ENCODE measurements around the gene CCDC122.
"Not testable (repeated sequence)": the region's sequence is repeated elsewhere in the genome, so short reads cannot be mapped to it uniquely, and the experiment has no call there.

CCDC122 gene

GRCh38 chr13:43861863-43862262, 17.7 kb downstream of the CCDC122 start:
- Histone ChIP-seq H3K4me1 (ENCODE audit: insufficient read depth, low read length) (peaks cover 4% of the 10 kb centered on the region), H3K27me3 (ENCODE audit: insufficient read depth, low read length) (no peaks in the 10 kb centered on the region), H3K36me3 (ENCODE audit: insufficient read depth, low read length) (peaks cover 5% of the 10 kb centered on the region), H2AFZ (ENCODE audit: low read depth, low read length) (no peak overlapping the region), H3K9me3 (ENCODE audit: low read length) (no peaks in the 10 kb centered on the region), H3K4me3 (ENCODE audit: low read length) (no peak overlapping the region)

DNA sequence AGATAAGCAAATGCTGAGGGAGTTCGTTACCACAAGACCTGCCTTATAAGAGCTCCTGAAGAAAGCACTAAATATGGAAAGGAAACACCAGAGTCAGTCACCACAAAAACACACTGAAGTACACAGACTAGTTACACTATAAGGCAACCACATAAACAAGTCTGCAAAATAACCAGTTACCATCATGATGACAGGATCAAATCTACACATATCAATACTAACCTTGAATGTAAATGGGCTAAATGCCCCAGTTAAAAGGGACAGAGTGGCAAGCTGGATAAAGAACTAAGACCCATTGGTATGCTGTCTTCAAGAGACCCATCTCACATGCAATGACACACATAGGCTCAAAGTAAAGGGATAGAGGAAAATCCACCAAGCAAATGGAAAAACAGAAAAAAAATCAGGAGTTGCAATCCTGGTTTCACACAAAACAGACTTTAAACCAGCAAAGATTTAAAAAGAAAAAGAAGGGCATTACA, 26.6 kb downstream of the CCDC122 start:
- Histone ChIP-seq H3K27me3 (ENCODE audit: insufficient read depth, low read length) (no peaks in the 10 kb centered on the region), H3K4me1 (ENCODE audit: insufficient read depth, low read length) (no peaks in the 10 kb centered on the region), H3K36me3 (ENCODE audit: insufficient read depth, low read length) (no peaks in the 10 kb centered on the region), H3K4me3 (ENCODE audit: low read length) (no peak overlapping the region), H3K9me3 (ENCODE audit: low read length) (peaks cover 8% of the 10 kb centered on the region), H2AFZ (ENCODE audit: low read depth, low read length) (no peak overlapping the region)

DNA sequence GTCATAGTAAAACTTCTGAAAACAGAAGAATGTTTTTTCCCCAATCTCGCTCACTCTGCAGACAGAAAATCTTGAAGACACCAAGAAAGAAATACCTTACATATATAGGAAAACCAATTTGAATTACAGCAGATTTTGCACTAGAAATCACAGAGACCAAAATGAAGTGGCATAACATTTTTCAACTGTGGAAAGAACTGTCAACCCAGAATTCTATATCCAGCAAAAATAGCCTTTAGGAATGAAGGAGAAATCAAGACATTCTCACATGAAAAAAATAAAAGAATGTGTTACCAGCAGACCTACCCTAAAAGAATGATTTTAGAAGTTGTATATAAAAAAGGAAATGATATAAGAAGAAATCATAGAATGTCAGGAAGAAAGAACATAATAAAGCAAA, 28.7 kb downstream of the CCDC122 start:
- Histone ChIP-seq H3K4me3 (ENCODE audit: low read length) (no peak overlapping the region), H2AFZ (ENCODE audit: low read depth, low read length) (no peak overlapping the region), H3K27me3 (ENCODE audit: insufficient read depth, low read length) (no peaks in the 10 kb centered on the region), H3K4me1 (ENCODE audit: insufficient read depth, low read length) (no peaks in the 10 kb centered on the region), H3K36me3 (ENCODE audit: insufficient read depth, low read length) (no peaks in the 10 kb centered on the region), H3K9me3 (ENCODE audit: low read length) (peaks cover 8% of the 10 kb centered on the region)

DNA sequence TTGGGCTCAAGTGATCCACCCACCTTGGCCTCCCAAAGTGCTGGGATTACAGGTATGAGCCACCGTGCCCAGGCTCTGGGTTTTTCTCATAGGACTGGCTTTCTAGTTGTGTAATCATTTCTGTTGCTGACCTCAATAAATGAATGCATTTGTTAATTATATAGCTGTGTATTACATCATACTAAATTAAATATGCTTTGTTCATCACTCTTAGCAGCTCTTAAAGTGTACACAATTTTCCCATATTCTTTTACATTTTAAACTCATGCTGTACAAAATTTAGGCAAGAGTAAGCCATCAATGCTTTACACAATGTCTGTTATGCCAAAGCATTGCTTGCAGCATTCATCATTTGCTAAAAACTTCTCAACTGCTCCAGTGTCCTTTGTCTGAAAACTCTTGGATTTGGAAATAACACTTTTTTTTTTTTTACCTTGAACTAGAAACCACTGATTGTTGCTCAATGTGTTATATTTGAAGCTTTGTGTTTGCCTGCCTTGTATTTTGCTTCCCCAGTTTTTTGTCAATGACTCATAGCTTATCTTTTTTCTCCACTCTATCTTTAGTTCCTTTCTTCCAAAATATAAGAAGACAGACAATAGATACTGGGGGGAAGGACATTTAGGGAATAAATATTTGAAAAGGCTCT, 31.4 kb downstream of the CCDC122 start:
- H3K27me3 ChIP-seq (ENCODE audit: insufficient read depth, low read length): no peaks in the 10 kb centered on the region
- H3K9me3 ChIP-seq (ENCODE audit: low read length): peaks cover 8% of the 10 kb centered on the region
- no peak overlapping the region for H2AFZ ChIP-seq (ENCODE audit: low read depth, low read length)
- H3K36me3 ChIP-seq (ENCODE audit: insufficient read depth, low read length): no peaks in the 10 kb centered on the region
- no peak overlapping the region for H3K4me3 ChIP-seq (ENCODE audit: low read length)
- no peaks in the 10 kb centered on the region for H3K4me1 ChIP-seq (ENCODE audit: insufficient read depth, low read length)

- Histone ChIP-seq H3K4me1 (ENCODE audit: insufficient read depth, low read length) (no peaks in the 10 kb centered on the region), H3K27me3 (ENCODE audit: insufficient read depth, low read length) (no peaks in the 10 kb centered on the region), H2AFZ (ENCODE audit: low read depth, low read length) (no peak overlapping the region), H3K4me3 (ENCODE audit: low read length) (no peak overlapping the region), H3K9me3 (ENCODE audit: low read length) (peaks cover 8% of the 10 kb centered on the region), H3K36me3 (ENCODE audit: insufficient read depth, low read length) (no peaks in the 10 kb centered on the region)
Measured at GRCh38 chr13:43846496-43847158, 32.9 kb downstream of the CCDC122 start.

DNA sequence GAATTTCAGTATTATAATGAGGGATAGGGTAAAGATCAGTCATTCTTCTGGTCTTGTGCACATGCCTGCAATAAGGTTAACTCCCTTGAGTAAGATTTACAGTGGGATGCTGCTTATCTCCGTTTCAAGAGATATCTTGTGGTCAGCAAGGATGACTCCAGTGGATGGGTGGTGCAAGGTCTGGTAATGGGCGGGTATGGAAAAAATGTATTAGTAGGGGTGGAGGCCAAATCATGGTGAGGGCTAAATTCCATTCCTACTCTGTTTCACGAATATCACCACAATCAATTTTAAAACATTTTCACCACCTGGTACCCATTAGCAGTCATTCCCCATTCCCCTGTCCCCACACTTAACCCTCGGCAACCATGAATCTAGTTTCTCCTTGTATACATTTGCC, 40.6 kb downstream of the CCDC122 start:
- Histone ChIP-seq H3K9me3 (ENCODE audit: low read length) (no peaks in the 10 kb centered on the region), H2AFZ (ENCODE audit: low read depth, low read length) (no peak overlapping the region), H3K36me3 (ENCODE audit: insufficient read depth, low read length) (no peaks in the 10 kb centered on the region), H3K4me3 (ENCODE audit: low read length) (no peak overlapping the region), H3K27me3 (ENCODE audit: insufficient read depth, low read length) (no peaks in the 10 kb centered on the region), H3K4me1 (ENCODE audit: insufficient read depth, low read length) (no peaks in the 10 kb centered on the region)

DNA sequence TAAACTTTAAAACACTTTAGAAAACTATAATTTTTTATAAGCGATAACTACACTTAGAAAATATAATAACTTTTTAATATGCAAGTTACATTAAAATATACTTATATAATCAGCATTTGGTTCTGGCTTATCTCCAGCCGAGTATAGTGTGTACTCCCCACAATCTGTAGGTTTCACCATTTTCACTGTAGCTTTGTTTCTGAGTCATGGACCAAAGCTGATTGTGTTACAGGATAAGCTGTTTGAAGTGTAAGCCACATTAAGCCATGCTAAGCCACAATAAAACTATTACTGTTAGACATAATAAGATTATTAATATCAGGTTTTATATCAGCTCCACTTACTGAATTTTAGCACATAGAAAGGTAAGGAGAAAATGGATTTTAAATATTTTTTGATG, 43.8 kb downstream of the CCDC122 start:
- no peaks in the 10 kb centered on the region for H3K27me3 ChIP-seq (ENCODE audit: insufficient read depth, low read length)
- H3K4me1 ChIP-seq (ENCODE audit: insufficient read depth, low read length): no peaks in the 10 kb centered on the region
- no peak overlapping the region for H2AFZ ChIP-seq (ENCODE audit: low read depth, low read length)
- no peak overlapping the region for H3K4me3 ChIP-seq (ENCODE audit: low read length)
- H3K9me3 ChIP-seq (ENCODE audit: low read length): no peaks in the 10 kb centered on the region
- no peaks in the 10 kb centered on the region for H3K36me3 ChIP-seq (ENCODE audit: insufficient read depth, low read length)

DNA sequence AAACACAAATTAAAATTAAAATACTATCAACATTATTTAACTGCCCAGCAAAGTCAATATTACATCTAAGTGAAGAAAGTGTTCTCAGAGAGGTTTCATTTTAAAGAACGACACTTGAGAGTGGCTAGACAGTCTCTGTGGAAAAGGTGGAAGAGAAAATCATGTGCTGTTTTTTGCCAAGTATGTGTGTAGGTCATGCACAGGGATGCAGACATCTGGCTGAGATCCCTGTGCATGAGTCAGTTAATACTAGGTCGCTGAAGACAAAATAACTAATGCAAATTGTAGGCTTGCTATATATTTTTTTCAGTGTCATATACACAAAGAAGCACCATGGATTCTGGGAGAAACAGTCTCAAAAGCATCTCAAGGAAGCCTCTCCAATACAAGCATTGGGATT, 48.5 kb downstream of the CCDC122 start:
- Histone ChIP-seq H3K4me3 (ENCODE audit: low read length) (no peak overlapping the region), H2AFZ (ENCODE audit: low read depth, low read length) (no peak overlapping the region), H3K36me3 (ENCODE audit: insufficient read depth, low read length) (no peaks in the 10 kb centered on the region), H3K9me3 (ENCODE audit: low read length) (no peaks in the 10 kb centered on the region), H3K27me3 (ENCODE audit: insufficient read depth, low read length) (no peaks in the 10 kb centered on the region), H3K4me1 (ENCODE audit: insufficient read depth, low read length) (no peaks in the 10 kb centered on the region)

DNA sequence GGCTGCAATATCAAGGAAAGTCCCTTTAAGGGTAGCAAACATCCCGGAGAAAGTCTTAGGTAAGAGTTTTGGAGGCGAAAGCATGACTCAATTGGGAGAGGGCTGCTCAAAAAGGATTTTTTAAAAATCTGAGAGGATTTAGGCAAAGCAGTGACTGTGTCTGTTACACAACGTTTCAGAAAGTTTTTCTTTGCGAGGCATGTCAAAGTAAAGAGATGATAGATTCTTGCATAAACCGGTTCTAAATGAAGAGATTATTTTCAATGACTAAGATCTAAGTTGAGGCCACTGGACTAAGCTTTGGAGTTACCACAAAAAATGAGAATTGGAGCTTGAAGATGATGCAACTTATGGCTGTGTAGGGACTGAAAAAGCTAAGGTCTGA, 49.1 kb downstream of the CCDC122 start:
- H3K27me3 ChIP-seq (ENCODE audit: insufficient read depth, low read length): no peaks in the 10 kb centered on the region
- H3K4me3 ChIP-seq (ENCODE audit: low read length): no peak overlapping the region
- no peaks in the 10 kb centered on the region for H3K9me3 ChIP-seq (ENCODE audit: low read length)
- H2AFZ ChIP-seq (ENCODE audit: low read depth, low read length): no peak overlapping the region
- H3K36me3 ChIP-seq (ENCODE audit: insufficient read depth, low read length): no peaks in the 10 kb centered on the region
- H3K4me1 ChIP-seq (ENCODE audit: insufficient read depth, low read length): no peaks in the 10 kb centered on the region

GRCh38 chr13:43824656-43825055, 54.9 kb downstream of the CCDC122 start:
- not testable (repeated sequence) for H3K4me3 ChIP-seq (ENCODE audit: low read length); H2AFZ ChIP-seq (ENCODE audit: low read depth, low read length); H3K9me3 ChIP-seq (ENCODE audit: low read length); H3K4me1 ChIP-seq (ENCODE audit: insufficient read depth, low read length); H3K27me3 ChIP-seq (ENCODE audit: insufficient read depth, low read length); H3K36me3 ChIP-seq (ENCODE audit: insufficient read depth, low read length)

DNA sequence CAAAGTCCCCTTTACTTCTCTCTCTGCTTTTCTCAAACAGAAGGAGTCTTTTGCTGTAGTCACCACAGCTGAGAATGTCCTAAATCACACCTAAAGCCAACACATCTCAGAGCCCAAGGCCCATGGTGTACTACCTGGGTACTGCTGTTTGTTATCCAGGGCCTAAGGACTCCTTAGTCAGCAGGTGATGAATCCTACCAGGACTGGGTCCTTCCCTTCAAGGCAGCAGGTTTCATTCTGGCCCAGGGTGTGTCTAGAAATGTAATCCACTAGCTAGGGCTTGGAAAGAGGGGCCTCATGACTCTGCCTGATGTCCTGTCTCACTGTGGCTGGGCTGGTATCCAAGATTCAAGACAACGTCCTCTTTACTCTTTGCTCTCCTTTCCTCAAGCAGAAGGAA, 56.6 kb downstream of the CCDC122 start:
- Histone ChIP-seq H3K4me1 (ENCODE audit: insufficient read depth, low read length) (no peaks in the 10 kb centered on the region), H3K27me3 (ENCODE audit: insufficient read depth, low read length) (no peaks in the 10 kb centered on the region), H3K36me3 (ENCODE audit: insufficient read depth, low read length) (no peaks in the 10 kb centered on the region), H2AFZ (ENCODE audit: low read depth, low read length) (no peak overlapping the region), H3K4me3 (ENCODE audit: low read length) (no peak overlapping the region), H3K9me3 (ENCODE audit: low read length) (no peaks in the 10 kb centered on the region)

DNA sequence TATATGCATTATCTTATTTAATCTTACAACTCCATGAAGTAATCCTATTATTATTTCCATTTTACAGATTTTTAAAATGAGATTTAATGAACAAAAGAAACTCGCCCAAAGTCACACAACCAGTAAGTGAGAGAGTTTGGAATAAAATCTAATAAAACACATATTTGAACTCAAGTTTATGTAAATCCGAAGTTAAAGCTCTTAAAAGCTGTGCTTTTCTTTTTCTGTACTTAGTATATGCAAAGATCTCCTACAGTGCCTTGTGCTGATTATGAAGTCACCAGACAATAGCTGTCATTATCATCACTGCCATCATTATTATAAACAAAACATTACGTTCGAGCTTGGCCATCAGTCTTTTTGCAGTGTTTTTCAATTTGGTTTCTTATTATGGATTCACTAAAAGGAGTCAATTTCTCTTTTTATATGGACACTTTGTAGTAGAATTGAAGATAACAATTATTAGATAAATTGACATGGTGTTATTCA, 63.1 kb downstream of the CCDC122 start:
- Histone ChIP-seq H3K4me3 (ENCODE audit: low read length) (no peak overlapping the region), H3K4me1 (ENCODE audit: insufficient read depth, low read length) (no peaks in the 10 kb centered on the region), H2AFZ (ENCODE audit: low read depth, low read length) (no peak overlapping the region), H3K36me3 (ENCODE audit: insufficient read depth, low read length) (no peaks in the 10 kb centered on the region), H3K27me3 (ENCODE audit: insufficient read depth, low read length) (no peaks in the 10 kb centered on the region), H3K9me3 (ENCODE audit: low read length) (no peaks in the 10 kb centered on the region)

- Histone ChIP-seq H3K27me3 (ENCODE audit: insufficient read depth, low read length) (no peaks in the 10 kb centered on the region), H3K36me3 (ENCODE audit: insufficient read depth, low read length) (no peaks in the 10 kb centered on the region), H3K4me3 (ENCODE audit: low read length) (no peak overlapping the region), H3K4me1 (ENCODE audit: insufficient read depth, low read length) (no peaks in the 10 kb centered on the region), H2AFZ (ENCODE audit: low read depth, low read length) (no peak overlapping the region), H3K9me3 (ENCODE audit: low read length) (no peaks in the 10 kb centered on the region)
Measured at GRCh38 chr13:43815204-43815603, 64.3 kb downstream of the CCDC122 start.

DNA sequence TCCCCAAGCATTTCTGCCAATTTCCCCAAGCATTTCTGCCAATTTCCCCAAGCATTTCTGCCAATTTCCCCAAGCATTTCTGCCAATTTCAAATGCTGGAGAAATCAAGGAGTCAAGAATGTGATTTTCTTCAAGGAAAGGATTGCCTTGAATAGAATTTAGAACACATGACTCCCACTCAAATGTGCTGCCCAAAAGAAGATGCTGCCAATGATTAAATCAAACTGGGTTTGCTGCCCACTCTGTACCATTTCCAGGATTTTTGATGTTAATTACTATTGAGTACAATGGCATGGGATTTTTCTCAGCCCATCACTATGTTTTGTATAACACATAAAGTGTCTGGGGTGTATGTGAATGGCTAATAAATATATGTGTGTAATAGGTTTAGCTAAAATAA, 70.9 kb downstream of the CCDC122 start:
- H3K4me3 ChIP-seq (ENCODE audit: low read length): no peak overlapping the region

More for the DNA sequence above, 70.9 kb downstream of the CCDC122 start:
- Histone ChIP-seq H2AFZ (ENCODE audit: low read depth, low read length) (no peak overlapping the region), H3K36me3 (ENCODE audit: insufficient read depth, low read length) (no peaks in the 10 kb centered on the region), H3K27me3 (ENCODE audit: insufficient read depth, low read length) (no peaks in the 10 kb centered on the region), H3K9me3 (ENCODE audit: low read length) (no peaks in the 10 kb centered on the region), H3K4me1 (ENCODE audit: insufficient read depth, low read length) (peaks cover 3% of the 10 kb centered on the region)

All from neuron (in vitro differentiated cells).